GM12878 (cell line): ENCODE data around the gene WDFY3.

Source experiments
- CEBPB ChIP-seq, 2 experiments: fragments of 150-350 bp in 1 of 2; IDR thresholded peaks; 2 replicates each; pipeline ENCODE4 v1.6.1; 2012 to 2014; ENCODE audit warnings: low read depth in 2 of 2, low read length in 2 of 2, borderline replicate concordance in 1 of 2, inconsistent platforms in 1 of 2
- JUND ChIP-seq: IDR thresholded peaks from 2 replicates; pipeline ENCODE4 v1.6.1; 2012; ENCODE audit warnings: low read depth, mild to moderate bottlenecking, low read length, improper control_type of control experiment, moderate library complexity
- NFIC ChIP-seq: IDR thresholded peaks from 2 replicates; pipeline ENCODE4 v1.6.1; 2012; ENCODE audit warnings: low read depth, mild to moderate bottlenecking, inconsistent platforms, low read length, moderate library complexity
- NFXL1 ChIP-seq: fragments of 450-650 bp; IDR thresholded peaks from 2 replicates; pipeline ENCODE4 v1.6.1; 2017; ENCODE audit warnings: antibody characterized with exemption, mild to moderate bottlenecking, borderline replicate concordance
- POLR2A ChIP-seq: IDR thresholded peaks from 2 replicates; pipeline ENCODE4 v1.6.1; 2011; ENCODE audit warnings: low read depth, mild to moderate bottlenecking, low read length
- RAD21 ChIP-seq: IDR thresholded peaks from 2 replicates; pipeline ENCODE4 v1.6.1; 2011; ENCODE audit warnings: mild to moderate bottlenecking, low read depth, low read length, moderate library complexity; ENCODE audit not compliant: insufficient read depth
- SPI1 ChIP-seq: IDR thresholded peaks from 2 replicates; pipeline ENCODE4 v1.6.1; 2011; ENCODE audit warnings: low read depth, mild to moderate bottlenecking, low read length, moderate library complexity, borderline replicate concordance; ENCODE audit not compliant: insufficient read depth
- TF ChIP-seq, protein P1 (sequence below), 3 experiments: IDR thresholded peaks in 2 of 3; conservative IDR thresholded peaks in 1 of 3; 2 replicates each; pipeline ENCODE4 v1.5.1; 2011; ENCODE audit warnings: low read depth in 3 of 3, low read length in 3 of 3, mild to moderate bottlenecking in 3 of 3, control low read depth in 2 of 3, moderate library complexity in 2 of 3, inconsistent platforms in 1 of 3, mixed read lengths in 1 of 3; ENCODE audit not compliant: control insufficient read depth in 2 of 3, insufficient read depth in 1 of 3; ENCODE audit errors: extremely low read depth in 1 of 3

DNA sequence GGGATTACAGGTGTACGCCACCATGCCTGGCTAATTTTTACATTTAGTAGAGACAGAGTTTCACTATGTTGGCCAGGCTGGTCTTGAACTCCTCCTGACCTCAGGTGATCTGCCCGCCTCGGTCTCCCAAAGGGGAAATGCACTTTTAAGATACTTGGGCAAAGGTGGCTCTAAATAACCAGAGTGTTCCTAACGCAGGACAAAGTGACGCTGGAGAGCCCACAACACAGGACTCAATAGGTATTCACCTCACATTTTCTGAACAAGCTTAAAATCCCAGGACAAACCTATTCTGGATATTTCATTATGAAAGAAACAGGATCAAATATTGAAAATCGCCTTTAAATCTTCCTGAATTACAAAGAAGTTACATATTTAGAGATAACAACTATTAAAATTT lies 69.0 kb downstream of the WDFY3 start:
- no peak for TF ChIP-seq JUND
- TF ChIP-seq NFXL1 = no peak
- TF ChIP-seq CEBPB (IDR thresholded peaks at IDR 0.05; ENCODE audit: borderline replicate concordance in 1 of 2, low read depth in 2 of 2, low read length in 2 of 2) = no peak
- no peak for TF ChIP-seq RAD21
- TF ChIP-seq NFIC = no peak
- TF ChIP-seq SPI1 = no peak
- TF ChIP-seq POLR2A = no peak
- TF ChIP-seq, protein P1, sequence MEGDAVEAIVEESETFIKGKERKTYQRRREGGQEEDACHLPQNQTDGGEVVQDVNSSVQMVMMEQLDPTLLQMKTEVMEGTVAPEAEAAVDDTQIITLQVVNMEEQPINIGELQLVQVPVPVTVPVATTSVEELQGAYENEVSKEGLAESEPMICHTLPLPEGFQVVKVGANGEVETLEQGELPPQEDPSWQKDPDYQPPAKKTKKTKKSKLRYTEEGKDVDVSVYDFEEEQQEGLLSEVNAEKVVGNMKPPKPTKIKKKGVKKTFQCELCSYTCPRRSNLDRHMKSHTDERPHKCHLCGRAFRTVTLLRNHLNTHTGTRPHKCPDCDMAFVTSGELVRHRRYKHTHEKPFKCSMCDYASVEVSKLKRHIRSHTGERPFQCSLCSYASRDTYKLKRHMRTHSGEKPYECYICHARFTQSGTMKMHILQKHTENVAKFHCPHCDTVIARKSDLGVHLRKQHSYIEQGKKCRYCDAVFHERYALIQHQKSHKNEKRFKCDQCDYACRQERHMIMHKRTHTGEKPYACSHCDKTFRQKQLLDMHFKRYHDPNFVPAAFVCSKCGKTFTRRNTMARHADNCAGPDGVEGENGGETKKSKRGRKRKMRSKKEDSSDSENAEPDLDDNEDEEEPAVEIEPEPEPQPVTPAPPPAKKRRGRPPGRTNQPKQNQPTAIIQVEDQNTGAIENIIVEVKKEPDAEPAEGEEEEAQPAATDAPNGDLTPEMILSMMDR (IDR thresholded peaks at IDR 0.05 in 2 of 3, conservative IDR thresholded peaks at IDR 0.05 in 1 of 3; ENCODE audit: control insufficient read depth in 2 of 3, extremely low read depth in 1 of 3, insufficient read depth in 1 of 3, low read depth in 3 of 3, low read length in 3 of 3) = no peak
